HG02938 (cell line): Measurements from ENCODE around the gene UBL5.

Experiments used
- ATAC-seq: cut with Tn5 transposase; IDR thresholded peaks from one replicate; pipeline ENCODE4 v1.9.1; 2021; ENCODE audit warnings: mild to moderate bottlenecking, moderate library complexity; ENCODE audit not compliant: unreplicated experiment

UBL5 gene

DNA sequence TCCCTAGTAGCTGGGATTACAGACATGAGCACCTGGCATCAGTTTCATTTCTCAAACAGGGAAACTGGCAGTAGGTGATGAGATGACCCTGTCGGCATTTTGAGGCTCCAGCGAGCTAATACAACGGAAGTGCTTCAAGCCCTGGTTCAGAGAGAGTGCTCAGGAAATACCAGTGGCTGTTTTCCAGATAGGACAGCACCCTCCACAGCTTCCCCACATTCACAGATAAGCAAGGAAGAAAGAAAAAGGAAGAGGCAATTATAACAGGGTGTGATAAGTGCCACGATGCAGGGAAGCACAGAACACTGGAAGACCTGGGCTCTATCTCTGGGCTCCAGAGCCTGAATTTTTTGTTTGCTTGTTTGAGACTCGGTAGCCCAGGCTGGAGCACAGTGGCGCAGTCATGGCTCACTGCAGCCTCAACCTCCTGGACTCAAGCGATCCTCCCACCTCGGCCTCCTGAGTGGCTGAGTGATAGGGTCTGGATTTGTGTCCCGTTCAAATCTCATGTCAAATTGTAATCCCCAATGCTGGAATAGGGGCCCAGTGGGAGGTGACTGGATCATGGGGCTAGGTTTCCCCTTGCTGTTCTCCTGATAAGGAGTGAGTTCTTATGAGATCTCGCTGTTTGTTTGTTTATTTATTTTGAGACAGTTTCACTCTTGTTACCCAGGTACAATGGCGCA lies 50.9 kb downstream of the UBL5 start:
- ATAC-seq = no peak
